Osteoblast (primary cell): ENCODE measurements around the gene C5. TPM values are rescaled to one million over a fixed set of nuclear protein-coding genes. Genes with fewer than 3 reads are reported as not detected.

ENCODE experiments used
- DNase-seq: peaks from one replicate; pipeline ENCODE4 v3.0.0; 2011; ENCODE audit warnings: low spot score, mixed read lengths; ENCODE audit not compliant: insufficient read length; ENCODE audit errors: missing footprints
- H2AFZ ChIP-seq: 2 replicates; pipeline ENCODE4 v1.6.0; 2011; ENCODE audit warnings: mild to moderate bottlenecking, low read length
- H3K27ac ChIP-seq: 2 replicates; pipeline ENCODE4 v1.5.1; 2011; ENCODE audit warnings: mild to moderate bottlenecking, low read depth, low read length, moderate library complexity
- H3K27me3 ChIP-seq: 2 replicates; pipeline ENCODE4 v1.6.0; 2012; ENCODE audit warnings: mild to moderate bottlenecking, control low read depth, inconsistent platforms, low read length, moderate library complexity; ENCODE audit not compliant: insufficient read depth
- H3K36me3 ChIP-seq: 2 replicates; pipeline ENCODE4 v1.5.1; 2011; ENCODE audit warnings: mild to moderate bottlenecking, low read length, control low read depth, moderate library complexity; ENCODE audit not compliant: insufficient read depth
- H3K4me1 ChIP-seq: 2 replicates; pipeline ENCODE4 v1.5.1; 2011; ENCODE audit warnings: mild to moderate bottlenecking, low read length, control low read depth, moderate library complexity; ENCODE audit not compliant: insufficient read depth
- H3K4me2 ChIP-seq: 2 replicates; pipeline ENCODE4 v1.6.0; 2011; ENCODE audit warnings: mild to moderate bottlenecking, low read length; ENCODE audit not compliant: insufficient read depth
- H3K4me3 ChIP-seq: fragments of 200-600 bp; sonication (generic); 3 replicates; pipeline ENCODE4 v1.5.1; 2012; ENCODE audit warnings: mild to moderate bottlenecking, low read length, inconsistent platforms; ENCODE audit not compliant: insufficient read depth
- H3K79me2 ChIP-seq: 2 replicates; pipeline ENCODE4 v1.6.0; 2012; ENCODE audit warnings: mild to moderate bottlenecking, low read length, control low read depth, inconsistent platforms; ENCODE audit not compliant: insufficient read depth
- H3K9me3 ChIP-seq: 2 replicates; pipeline ENCODE4 v1.5.1; 2011; ENCODE audit warnings: low read depth, low read length, control low read depth
- H4K20me1 ChIP-seq: 2 replicates; pipeline ENCODE4 v1.6.0; 2012; ENCODE audit warnings: mild to moderate bottlenecking, low read length, control low read depth; ENCODE audit not compliant: insufficient read depth
- total RNA-seq: library from RNA; depleted of rRNA; stranded (reverse); fragments of >200 nt; gene quantifications from 2 replicates; pipeline ENCODE4 v1.2.3, GENCODE V29; 2012
- TF ChIP-seq, protein P1 (sequence below): IDR thresholded peaks from 2 replicates; pipeline ENCODE4 v1.5.1; 2011; ENCODE audit warnings: mild to moderate bottlenecking, low read depth, low read length, moderate library complexity; ENCODE audit errors: extremely low read depth

C5 gene
- total RNA-seq, 1 donor: 5.1 TPM

GRCh38 chr9:120997502-120997901, 52.6 kb downstream of the C5 start:
- no peaks in the 10 kb centered on the region for H3K36me3 ChIP-seq
- TF ChIP-seq, protein P1, sequence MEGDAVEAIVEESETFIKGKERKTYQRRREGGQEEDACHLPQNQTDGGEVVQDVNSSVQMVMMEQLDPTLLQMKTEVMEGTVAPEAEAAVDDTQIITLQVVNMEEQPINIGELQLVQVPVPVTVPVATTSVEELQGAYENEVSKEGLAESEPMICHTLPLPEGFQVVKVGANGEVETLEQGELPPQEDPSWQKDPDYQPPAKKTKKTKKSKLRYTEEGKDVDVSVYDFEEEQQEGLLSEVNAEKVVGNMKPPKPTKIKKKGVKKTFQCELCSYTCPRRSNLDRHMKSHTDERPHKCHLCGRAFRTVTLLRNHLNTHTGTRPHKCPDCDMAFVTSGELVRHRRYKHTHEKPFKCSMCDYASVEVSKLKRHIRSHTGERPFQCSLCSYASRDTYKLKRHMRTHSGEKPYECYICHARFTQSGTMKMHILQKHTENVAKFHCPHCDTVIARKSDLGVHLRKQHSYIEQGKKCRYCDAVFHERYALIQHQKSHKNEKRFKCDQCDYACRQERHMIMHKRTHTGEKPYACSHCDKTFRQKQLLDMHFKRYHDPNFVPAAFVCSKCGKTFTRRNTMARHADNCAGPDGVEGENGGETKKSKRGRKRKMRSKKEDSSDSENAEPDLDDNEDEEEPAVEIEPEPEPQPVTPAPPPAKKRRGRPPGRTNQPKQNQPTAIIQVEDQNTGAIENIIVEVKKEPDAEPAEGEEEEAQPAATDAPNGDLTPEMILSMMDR: no peak
- H3K4me2 ChIP-seq: no peak overlapping the region
- H2AFZ ChIP-seq: no peak overlapping the region
- DNase-seq: no peak
- no peaks in the 10 kb centered on the region for H3K4me1 ChIP-seq
- H3K27ac ChIP-seq: no peak overlapping the region
- no peak overlapping the region for H3K4me3 ChIP-seq
- no peaks in the 10 kb centered on the region for H3K9me3 ChIP-seq
- no peaks in the 10 kb centered on the region for H4K20me1 ChIP-seq
- no peaks in the 10 kb centered on the region for H3K79me2 ChIP-seq
- H3K27me3 ChIP-seq: no peaks in the 10 kb centered on the region

GRCh38 chr9:120996409-120996808, 53.7 kb downstream of the C5 start:
- Histone ChIP-seq H3K9me3 (no peaks in the 10 kb centered on the region), H3K4me3 (no peak overlapping the region), H3K4me2 (no peak overlapping the region), H3K27ac (no peak overlapping the region), H3K4me1 (no peaks in the 10 kb centered on the region), H4K20me1 (no peaks in the 10 kb centered on the region), H3K36me3 (no peaks in the 10 kb centered on the region), H3K27me3 (no peaks in the 10 kb centered on the region), H2AFZ (no peak overlapping the region), H3K79me2 (no peaks in the 10 kb centered on the region)
- TF ChIP-seq, protein P1: no peak
- DNase-seq: no peak

DNA sequence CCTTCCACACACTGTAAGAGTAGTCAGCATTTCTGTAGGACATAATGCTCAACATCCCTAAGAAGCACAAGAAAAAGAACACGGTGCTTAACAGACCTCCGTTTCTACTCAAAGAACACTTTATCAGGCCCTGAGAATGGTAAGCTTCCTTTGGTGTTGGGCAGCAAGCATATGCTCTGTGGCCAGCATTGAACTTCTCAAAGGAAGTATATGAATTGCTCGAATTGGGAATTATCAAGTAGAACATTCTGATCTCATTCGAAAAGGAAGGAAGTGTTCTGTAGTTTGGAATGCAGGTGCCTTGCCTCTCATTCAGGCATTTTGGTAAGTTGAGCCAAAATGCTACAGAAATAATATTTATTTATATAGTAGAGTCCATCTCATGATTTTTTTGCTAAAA, 61.0 kb downstream of the C5 start:
- no peak overlapping the region for H3K27ac ChIP-seq
- no peak overlapping the region for H2AFZ ChIP-seq
- no peaks in the 10 kb centered on the region for H3K9me3 ChIP-seq
- no peaks in the 10 kb centered on the region for H3K36me3 ChIP-seq
- H3K4me3 ChIP-seq: no peak overlapping the region
- H3K27me3 ChIP-seq: no peaks in the 10 kb centered on the region
- no peaks in the 10 kb centered on the region for H3K4me1 ChIP-seq
- H3K4me2 ChIP-seq: no peak overlapping the region
- H3K79me2 ChIP-seq: no peaks in the 10 kb centered on the region
- no peak for DNase-seq
- H4K20me1 ChIP-seq: no peaks in the 10 kb centered on the region
- TF ChIP-seq, protein P1: no peak

DNA sequence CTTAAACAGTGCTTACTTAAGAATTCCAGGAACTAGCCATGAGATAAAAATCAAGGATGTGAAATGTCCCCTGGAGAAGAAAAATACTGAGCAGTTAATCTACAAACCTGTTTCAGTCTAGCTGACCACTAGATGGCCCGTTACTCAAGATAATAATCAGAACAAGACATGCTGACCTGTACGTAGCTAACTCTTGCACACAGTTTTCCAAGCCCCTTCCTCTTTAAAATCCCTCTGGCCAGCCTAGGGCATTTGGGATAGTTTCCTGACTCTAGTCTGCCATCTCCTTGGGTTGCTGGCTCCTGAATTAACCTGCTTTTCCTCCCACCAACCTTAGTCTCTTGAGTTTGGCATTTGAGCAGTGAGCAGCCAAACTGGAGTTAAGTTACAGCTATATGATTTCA, 64.3 kb downstream of the C5 start:
- Histone ChIP-seq H3K9me3 (no peaks in the 10 kb centered on the region), H4K20me1 (no peaks in the 10 kb centered on the region), H3K36me3 (no peaks in the 10 kb centered on the region), H3K79me2 (no peaks in the 10 kb centered on the region), H3K4me3 (no peak overlapping the region), H2AFZ (peak overlapping the region; percentile 93), H3K4me2 (peak overlapping the region; percentile 43), H3K27ac (no peak overlapping the region), H3K4me1 (no peaks in the 10 kb centered on the region), H3K27me3 (no peaks in the 10 kb centered on the region)
- TF ChIP-seq, protein P1: peak; percentile 69
- DNase-seq: no peak
